H1 (cell line): Measurements from ENCODE around the gene XAB2. TPM values are rescaled to one million over a fixed set of nuclear protein-coding genes. Genes with fewer than 3 reads are reported as not detected.

ENCODE experiments used
- CTCF ChIA-PET: fragments of 300-600 bp; sonication (Branson Sonifier 250); formaldehyde crosslinking; loops from one replicate; lab custom pipeline; 2021; ENCODE audit not compliant: partially characterized antibody; lab: Charles Lee
- POLR2A ChIA-PET: fragments of 300-600 bp; sonication (Branson Sonifier 250); formaldehyde crosslinking; loops from one replicate; lab custom pipeline; 2021; ENCODE audit warnings: inconsistent platforms; ENCODE audit not compliant: partially characterized antibody; lab: Charles Lee
- DNase-seq, 2 experiments: peaks; one replicate each; pipeline versions ENCODE4 v3.0.0 to v3.0.0-alpha.2; 2010 to 2022; ENCODE audit warnings: low spot score in 2 of 2, low read depth in 1 of 2, mixed read lengths in 1 of 2
- FAIRE-seq: peaks from 2 replicates; lab custom pipeline; 2011; peaks lifted over from hg19 to GRCh38; lab: Jason Lieb, UNC
- H2AFZ ChIP-seq: 2 replicates; pipeline ENCODE4 v1.8.1; 2012; ENCODE audit warnings: low read length, inconsistent platforms
- H2AK5ac ChIP-seq: 2 replicates; pipeline ENCODE4 v1.6.1; 2013; ENCODE audit warnings: low read depth, low read length
- H2BK120ac ChIP-seq: replicated peaks from 2 replicates; pipeline ENCODE3; 2013; ENCODE audit warnings: low read depth, low read length, inconsistent platforms
- H2BK12ac ChIP-seq: 2 replicates; pipeline ENCODE4 v1.6.1; 2013; ENCODE audit warnings: low read depth, low read length
- H2BK15ac ChIP-seq: 2 replicates; pipeline ENCODE4 v1.6.1; 2013; ENCODE audit warnings: low read length
- H2BK20ac ChIP-seq: 2 replicates; pipeline ENCODE4 v1.6.1; 2013; ENCODE audit warnings: low read length
- H2BK5ac ChIP-seq: 2 replicates; pipeline ENCODE4 v1.6.1; 2013; ENCODE audit warnings: low read depth, low read length
- H3K14ac ChIP-seq: 2 replicates; pipeline ENCODE4 v1.6.1; 2013; ENCODE audit warnings: inconsistent platforms; ENCODE audit not compliant: insufficient read length
- H3K18ac ChIP-seq: 2 replicates; pipeline ENCODE4 v1.6.1; 2013; ENCODE audit warnings: low read length; ENCODE audit errors: extremely low read depth
- H3K23ac ChIP-seq: 2 replicates; pipeline ENCODE4 v1.6.1; 2013; ENCODE audit warnings: inconsistent platforms; ENCODE audit not compliant: insufficient read length
- H3K23me2 ChIP-seq: 2 replicates; pipeline ENCODE4 v1.6.1; 2013; ENCODE audit warnings: low read depth, low read length
- H3K27ac ChIP-seq: 2 replicates; pipeline ENCODE4 v1.6.1; 2011; ENCODE audit warnings: low read depth, low read length, inconsistent platforms
- H3K27me3 ChIP-seq, 4 experiments: replicated peaks in 1 of 4; 1 replicate in 1 of 4; 2 replicates in 3 of 4; pipeline versions ENCODE4 v1.6.1 to v1.8.1; 2011 to 2013; ENCODE audit warnings: low read length in 3 of 4, mild to moderate bottlenecking in 3 of 4, inconsistent platforms in 2 of 4, mixed read lengths in 2 of 4, moderate library complexity in 1 of 4; ENCODE audit not compliant: control insufficient read depth in 3 of 4, insufficient read depth in 3 of 4; ENCODE audit errors: extremely low read depth in 1 of 4
- H3K36me3 ChIP-seq, 4 experiments: 2 replicates each; pipeline versions ENCODE4 v1.6.1 to v1.8.1; 2011 to 2013; ENCODE audit warnings: mild to moderate bottlenecking in 4 of 4, low read length in 3 of 4, moderate library complexity in 2 of 4, control low read depth in 1 of 4, inconsistent platforms in 1 of 4; ENCODE audit not compliant: insufficient read depth in 4 of 4, control insufficient read depth in 2 of 4
- H3K4ac ChIP-seq: replicated peaks from 2 replicates; pipeline ENCODE3; 2013; ENCODE audit warnings: low read length, low read depth, mixed read lengths, inconsistent platforms; ENCODE audit not compliant: insufficient read length
- H3K4me1 ChIP-seq, 4 experiments: replicated peaks in 1 of 4; 1 replicate in 1 of 4; 2 replicates in 3 of 4; pipeline versions ENCODE4 v1.6.1 to v1.8.1; 2011 to 2013; ENCODE audit warnings: low read length in 3 of 4, inconsistent platforms in 2 of 4, mixed read lengths in 1 of 4; ENCODE audit not compliant: insufficient read depth in 4 of 4, control insufficient read depth in 3 of 4
- H3K4me2 ChIP-seq, 2 experiments: 2 replicates each; pipeline versions ENCODE4 v1.6.1 to v1.8.1; 2011 to 2013; ENCODE audit warnings: low read depth in 2 of 2, low read length in 2 of 2, control low read depth in 1 of 2, inconsistent platforms in 1 of 2, mild to moderate bottlenecking in 1 of 2; ENCODE audit not compliant: insufficient read depth in 1 of 2
- H3K4me3 ChIP-seq, 4 experiments: fragments of 200-600, 300-600 bp in 1 of 4; sonication (generic), shearing (Covaris generic), sonication (Bioruptor Twin) in 1 of 4; 2 replicates each; pipeline versions ENCODE4 v1.5.1 to v1.8.1; 2011 to 2016; ENCODE audit warnings: low read length in 4 of 4, low read depth in 3 of 4, control low read depth in 2 of 4, inconsistent platforms in 2 of 4, mild to moderate bottlenecking in 2 of 4, mixed read lengths in 1 of 4, moderate library complexity in 1 of 4; ENCODE audit not compliant: insufficient read depth in 2 of 4; ENCODE audit errors: extremely low read depth in 1 of 4
- H3K56ac ChIP-seq: replicated peaks from 2 replicates; pipeline ENCODE3; 2013; ENCODE audit warnings: low read depth, mild to moderate bottlenecking, mixed read lengths, low read length, inconsistent platforms; ENCODE audit not compliant: insufficient read length
- H3K79me1 ChIP-seq: 2 replicates; pipeline ENCODE4 v1.6.1; 2013; ENCODE audit warnings: low read depth, low read length, control low read depth
- H3K79me2 ChIP-seq, 2 experiments: 2 replicates each; pipeline versions ENCODE4 v1.6.1 to v1.8.1; 2012 to 2013; ENCODE audit warnings: low read length in 2 of 2, mild to moderate bottlenecking in 2 of 2, inconsistent platforms in 1 of 2; ENCODE audit not compliant: insufficient read depth in 2 of 2, control insufficient read depth in 1 of 2
- H3K9ac ChIP-seq, 4 experiments: replicated peaks in 1 of 4; 1 replicate in 1 of 4; 2 replicates in 3 of 4; pipeline versions ENCODE4 v1.6.1 to v1.8.1; 2011 to 2013; ENCODE audit warnings: low read depth in 3 of 4, low read length in 3 of 4, control low read depth in 2 of 4, mild to moderate bottlenecking in 2 of 4, moderate library complexity in 2 of 4, inconsistent platforms in 1 of 4; ENCODE audit errors: extremely low read depth in 1 of 4
- H3K9me3 ChIP-seq, 2 experiments: 2 replicates each; pipeline versions ENCODE4 v1.6.1 to v1.8.1; 2012 to 2013; ENCODE audit warnings: mild to moderate bottlenecking in 2 of 2, moderate library complexity in 2 of 2, control low read depth in 1 of 2, inconsistent platforms in 1 of 2, low read depth in 1 of 2, low read length in 1 of 2, mixed read lengths in 1 of 2; ENCODE audit not compliant: insufficient read depth in 2 of 2
- H4K20me1 ChIP-seq, 2 experiments: replicated peaks in 1 of 2; 2 replicates each; pipeline versions ENCODE3 to v1.8.1; 2011 to 2013; ENCODE audit warnings: inconsistent platforms in 2 of 2, low read length in 2 of 2, mild to moderate bottlenecking in 1 of 2; ENCODE audit not compliant: insufficient read depth in 2 of 2, control insufficient read depth in 1 of 2
- H4K5ac ChIP-seq: 2 replicates; pipeline ENCODE4 v1.6.1; 2013; ENCODE audit warnings: low read length, low read depth, mixed read lengths, inconsistent platforms; ENCODE audit not compliant: insufficient read length
- H4K8ac ChIP-seq: 2 replicates; pipeline ENCODE4 v1.8.0; 2013; ENCODE audit warnings: mild to moderate bottlenecking, moderate library complexity, low read length, inconsistent platforms; ENCODE audit not compliant: insufficient read depth; ENCODE audit errors: extremely low read depth
- H4K91ac ChIP-seq: replicated peaks from 2 replicates; pipeline ENCODE3; 2013; ENCODE audit warnings: low read length, mixed read lengths, inconsistent platforms; ENCODE audit not compliant: insufficient read length
- BCL11A ChIP-seq, 2 experiments: IDR thresholded peaks; one replicate each; pipeline ENCODE4 v1.6.1; 2011; ENCODE audit warnings: low read depth in 2 of 2, low read length in 2 of 2, mild to moderate bottlenecking in 2 of 2
- EZH2 ChIP-seq: fragments of 200-600 bp; sonication (generic); IDR thresholded peaks from 2 replicates; pipeline ENCODE4 v1.7.1; 2012; ENCODE audit warnings: low read depth, mild to moderate bottlenecking, moderate library complexity, low read length, inconsistent platforms; ENCODE audit not compliant: severe bottlenecking
- NANOG ChIP-seq: IDR thresholded peaks from 2 replicates; pipeline ENCODE4 v1.6.1; 2011; ENCODE audit warnings: low read length, low read depth, mild to moderate bottlenecking, inconsistent platforms; ENCODE audit not compliant: insufficient read depth, poor library complexity, severe bottlenecking
- WGBS, 2 experiments: shearing (Covaris generic) in 1 of 2; methylation state at CpG; one replicate each; pipeline versions ENCODE4 v1.1.6 to v1.1.7; 2013 to 2015; ENCODE audit warnings: low lambda C conversion rate in 2 of 2, mixed read lengths in 2 of 2, inconsistent platforms in 1 of 2, low coverage in 1 of 2, missing lambda C conversion rate in 1 of 2; ENCODE audit not compliant: insufficient replicate concordance in 2 of 2, insufficient coverage in 1 of 2, insufficient read length in 1 of 2; ENCODE audit errors: extremely low coverage in 1 of 2, missing lambda C conversion rate in 1 of 2; 5-methylcytosine and 5-hydroxymethylcytosine counted together
- polyA plus RNA-seq, 7 experiments: library from polyadenylated mRNA; depleted of rRNA in 3 of 7; stranded (reverse) in 5 of 7; unstranded in 2 of 7; fragments of >200 nt in 5 of 7; fragments of 200-250 nt in 2 of 7; gene quantifications; 1 replicate in 5 of 7; 2 replicates in 1 of 7; 4 replicates in 1 of 7; pipeline versions ENCODE4 v1.2.1 to v1.2.3, GENCODE V29; 2011 to 2013; ENCODE audit warnings: missing spikeins in 2 of 7, mixed read lengths in 2 of 7
- total RNA-seq: library from RNA; stranded (reverse); fragmentation: NEBNext Ultra II Directional; extraction: Animal tissue kit (Norgen Biotek cat#: 25700); gene quantifications from 2 replicates; pipeline ENCODE4 v1.2.1, GENCODE V29; 2021

XAB2 gene
- total and polyA plus RNA-seq, 2 of the 8 experiments (the other 6 are each of a cell fraction or from before 2014, with no cell fraction given) = 48.2 to 49.4 TPM

GRCh38 chr19:7575434-7576040, 53.8 kb downstream of the XAB2 start:
- Histone ChIP-seq H3K18ac (no peak overlapping the region), H2BK5ac (no peak overlapping the region), H4K5ac (no peak overlapping the region), H3K79me2 (no peaks in the 10 kb centered on the region), H3K36me3 (no peaks in the 10 kb centered on the region), H3K4me3 (no peak overlapping the region), H2BK120ac (no peak overlapping the region), H2BK12ac (no peak overlapping the region), H3K27ac (no peak overlapping the region), H3K23ac (no peak overlapping the region), H3K56ac (no peak overlapping the region), H3K4ac (no peak overlapping the region), H2AFZ (no peak overlapping the region), H3K9ac (no peak overlapping the region), H3K23me2 (no peaks in the 10 kb centered on the region), H4K91ac (no peak overlapping the region), H3K79me1 (no peaks in the 10 kb centered on the region), H4K8ac (no peak overlapping the region), H3K27me3 (0 out of 7 replicates have a peak, but pooled peaks cover 0 to 2% (median 0%) of the 10 kb centered on the region in 4 experiments), H3K14ac (no peak overlapping the region), H2BK20ac (no peak overlapping the region), H3K9me3 (no peaks in the 10 kb centered on the region), H3K4me1 (no peaks in the 10 kb centered on the region), H2BK15ac (no peak overlapping the region), H3K4me2 (no peak overlapping the region), H4K20me1 (no peaks in the 10 kb centered on the region), H2AK5ac (no peak overlapping the region)
- DNase-seq = no peak
- CTCF ChIA-PET = no interaction called here
- POLR2A ChIA-PET = no interaction called here
- FAIRE-seq = no peak
- 88% methylated on average over 9 of the region's 9 CpGs; no CpG with 5 or more reads in 1 of the 2 experiments for WGBS, 2 experiments
- no peak for TF ChIP-seq BCL11A (IDR thresholded peaks at IDR 0.05; ENCODE audit: low read depth in 2 of 2, low read length in 2 of 2)
- no peak for TF ChIP-seq NANOG
- TF ChIP-seq EZH2 = no peak
